Heart left ventricle (tissue), 13 donors: ENCODE data around the gene CNIH3.

Experiments used
- POLR2A ChIP-seq, 2 donors: fragments of 450-650 bp; IDR thresholded peaks; one replicate each; pipeline ENCODE4 v1.6.1; 2017; ENCODE audit warnings: antibody characterized with exemption in 2 of 2, mild to moderate bottlenecking in 2 of 2, moderate library complexity in 2 of 2
- TF ChIP-seq, protein P1 (sequence below), 12 donors: fragments of 200-600 bp; sonication (generic) in 4 of 12; IDR thresholded peaks; one replicate each; pipeline versions ENCODE4 v1.5.0 to v1.8.0; 2018 to 2022; ENCODE audit warnings: antibody characterized with exemption in 12 of 12, mild to moderate bottlenecking in 5 of 12
- donor health status: ischemic (EF 13 %, LVEDD 7.1; RV severe dilation, severe dysfunction).
- donor health status: DM: no; HTN: yes; CAD: no.
- donor health status: DM: no; HTN: no; CAD: no.
- donor health status: ischemic (EF 25% LVEDD 6.9; RV normal size, moderate dysfunction).
- donor health status: ischemic (EF 25% LVEDD 5.7; RV mildly dilated, moderate dysfunction).
- donor health status: ischemic (EF 35%, LVEDD 5.7; RV mildly dilated, moderate dysfunction).
- donor health status: nonischemic (EF 11% LVEDD 7.7; RV severe dilation, severe dysfunction).
- donor health status: DM: yes; HTN: yes; CAD: no.
- donor health status: PGD.
- donor health status: ischemic (EF 29% LVEDD 5.4; RV normal size, mild dysfunction).
- donor health status: nonischemic (EF 23%, LVEDD 6.1; RV moderate dilation, normal function).

DNA sequence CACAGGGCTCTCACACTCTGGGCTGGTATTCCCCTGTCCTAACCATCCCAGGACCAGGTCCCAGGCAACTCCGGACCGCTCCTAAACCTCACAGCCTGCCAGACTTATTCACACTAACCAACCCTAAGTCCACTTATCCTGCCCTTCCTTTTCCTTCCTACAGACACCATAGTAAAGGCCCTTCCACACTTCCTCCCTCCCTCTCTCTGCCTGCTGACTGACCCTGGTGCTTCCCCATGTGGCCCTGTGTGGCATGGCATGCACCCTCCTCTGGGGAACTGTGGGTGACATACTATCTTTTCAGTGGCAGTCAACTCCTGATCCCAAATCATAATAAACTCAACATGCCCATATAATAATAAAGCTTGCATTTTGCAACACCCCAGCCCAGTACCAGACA, 158.3 kb downstream of the CNIH3 start:
- TF ChIP-seq POLR2A (IDR thresholded peaks at IDR 0.05) = no peak
- TF ChIP-seq, protein P1, sequence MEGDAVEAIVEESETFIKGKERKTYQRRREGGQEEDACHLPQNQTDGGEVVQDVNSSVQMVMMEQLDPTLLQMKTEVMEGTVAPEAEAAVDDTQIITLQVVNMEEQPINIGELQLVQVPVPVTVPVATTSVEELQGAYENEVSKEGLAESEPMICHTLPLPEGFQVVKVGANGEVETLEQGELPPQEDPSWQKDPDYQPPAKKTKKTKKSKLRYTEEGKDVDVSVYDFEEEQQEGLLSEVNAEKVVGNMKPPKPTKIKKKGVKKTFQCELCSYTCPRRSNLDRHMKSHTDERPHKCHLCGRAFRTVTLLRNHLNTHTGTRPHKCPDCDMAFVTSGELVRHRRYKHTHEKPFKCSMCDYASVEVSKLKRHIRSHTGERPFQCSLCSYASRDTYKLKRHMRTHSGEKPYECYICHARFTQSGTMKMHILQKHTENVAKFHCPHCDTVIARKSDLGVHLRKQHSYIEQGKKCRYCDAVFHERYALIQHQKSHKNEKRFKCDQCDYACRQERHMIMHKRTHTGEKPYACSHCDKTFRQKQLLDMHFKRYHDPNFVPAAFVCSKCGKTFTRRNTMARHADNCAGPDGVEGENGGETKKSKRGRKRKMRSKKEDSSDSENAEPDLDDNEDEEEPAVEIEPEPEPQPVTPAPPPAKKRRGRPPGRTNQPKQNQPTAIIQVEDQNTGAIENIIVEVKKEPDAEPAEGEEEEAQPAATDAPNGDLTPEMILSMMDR (IDR thresholded peaks at IDR 0.05) = no peak
